GM12891 (cell line): ENCODE data around the gene SMCO1.
A peak's percentile ranks its signal among the peaks of the same experiment; 100 is the strongest.
"Not testable (repeated sequence)": the region's sequence is repeated elsewhere in the genome, so short reads cannot be mapped to it uniquely, and the experiment has no call there.

Experiments
- DNase-seq: peaks from one replicate; pipeline ENCODE4 v3.0.0; 2011; ENCODE audit warnings: low spot score; ENCODE audit not compliant: insufficient read length
- FAIRE-seq: peaks from 2 replicates; lab custom pipeline; 2011; peaks lifted over from hg19 to GRCh38; lab: Jason Lieb, UNC
- SPI1 ChIP-seq: IDR thresholded peaks from 2 replicates; pipeline ENCODE4 v1.6.1; 2011; ENCODE audit warnings: low read depth, low read length, control low read depth

The SMCO1 gene

DNA sequence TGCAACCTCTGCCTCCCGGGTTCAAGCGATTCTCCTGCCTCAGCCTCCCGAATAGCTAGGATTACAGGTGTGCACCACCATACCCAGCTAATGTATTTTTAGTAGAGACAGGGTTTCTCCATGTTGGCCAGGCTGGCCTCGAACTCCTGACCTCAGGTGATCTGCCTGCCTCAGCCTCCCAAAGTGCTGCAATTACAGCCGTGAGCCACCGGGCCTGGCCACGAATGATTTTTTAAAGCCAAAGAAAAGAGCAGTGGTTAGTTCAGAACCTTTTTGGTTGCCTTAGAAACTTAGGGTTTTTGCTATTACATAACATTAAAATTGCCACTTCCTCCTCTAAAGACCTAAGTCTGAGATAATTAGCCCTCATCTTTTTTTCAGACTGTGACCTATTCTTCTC lies 57.7 kb downstream of the SMCO1 start:
- not testable (repeated sequence) for FAIRE-seq, DNase-seq
- peak; percentile 77 for TF ChIP-seq SPI1
